Activated CD4-positive, alpha-beta T cell treated with anti-CD3 and anti-CD28 coated beads for 36 hours (primary cell): ENCODE results near the gene AFAP1. TPM values are rescaled to one million over a fixed set of nuclear protein-coding genes. Genes with fewer than 3 reads are reported as not detected.

Experiments used
- ATAC-seq: fragments of 200-7000 bp; cut with Tn5 transposase; one replicate; pipeline ENCODE4 v1.10.0; 2021; ENCODE audit warnings: mild to moderate bottlenecking, moderate library complexity
- CTCF ChIA-PET: fragments of 350-600 bp; sonication (Branson Sonifier 250); formaldehyde crosslinking; loops from one replicate; lab custom pipeline; 2021; ENCODE audit warnings: antibody characterized with exemption; lab: Charles Lee
- POLR2A ChIA-PET: fragments of 350-600 bp; sonication (Branson Sonifier 250); formaldehyde crosslinking; loops from one replicate; lab custom pipeline; 2021; ENCODE audit warnings: antibody characterized with exemption, inconsistent platforms; lab: Charles Lee
- DNase-seq: peaks from one replicate; pipeline ENCODE4 v3.0.0-alpha.2; 2020
- H3K27ac Mint-ChIP-seq: one replicate; pipeline ENCODE4 v1.8.0; 2021; ENCODE audit warnings: mixed read lengths
- H3K27me3 Mint-ChIP-seq: one replicate; pipeline ENCODE4 v1.8.0; 2021; ENCODE audit warnings: mixed read lengths
- H3K36me3 Mint-ChIP-seq: one replicate; pipeline ENCODE4 v1.8.0; 2021; ENCODE audit warnings: low read depth, mixed read lengths
- H3K4me1 Mint-ChIP-seq: one replicate; pipeline ENCODE4 v1.8.0; 2021; ENCODE audit warnings: mixed read lengths
- H3K4me3 Mint-ChIP-seq: one replicate; pipeline ENCODE4 v1.8.0; 2021; ENCODE audit warnings: mild to moderate bottlenecking, moderate library complexity, mixed read lengths
- H3K9me3 Mint-ChIP-seq: one replicate; pipeline ENCODE4 v1.8.0; 2021; ENCODE audit warnings: low read depth, mixed read lengths
- intact Hi-C, 2 experiments: fragments of 100-400 bp; cut with DNase I in 1 of 2; cut with micrococcal nuclease in 1 of 2; formaldehyde crosslinking; loops; one replicate each; pipeline versions ENCODE4 v1.14.2 to v1.15.1; 2022 to 2024; cut with DNase I, micrococcal nuclease
- total RNA-seq, 2 experiments: library from RNA; stranded (reverse); gene quantifications; one replicate each; pipeline ENCODE4 v1.2.3, GENCODE V29; 2021

AFAP1 gene
- total RNA-seq, 2 experiments from 2014 or later, result 27.1 to 27.2 TPM

- no peak overlapping the region for H3K27ac Mint-ChIP-seq
- no peaks in the 10 kb centered on the region for H3K27me3 Mint-ChIP-seq
- CTCF ChIA-PET, result interaction anchor here (0.6 to 0.7 kb wide), 2 partner anchors 27 to 111 kb away, joined by 3 read pairs; no protein-coding TSS in a partner anchor
- H3K4me1 Mint-ChIP-seq, result peaks cover 20% of the 10 kb centered on the region
- intact Hi-C loops, result no loop called here
- DNase-seq, result no peak
- POLR2A ChIA-PET, result no interaction called here
- ATAC-seq, result no peak
- no peaks in the 10 kb centered on the region for H3K9me3 Mint-ChIP-seq
- peaks cover 11% of the 10 kb centered on the region for H3K36me3 Mint-ChIP-seq
- no peak overlapping the region for H3K4me3 Mint-ChIP-seq
Observed at GRCh38 chr4:7766086-7766485, 173.6 kb downstream of the AFAP1 start.

GRCh38 chr4:7765666-7766065, 174.0 kb downstream of the AFAP1 start:
- ChIA-PET POLR2A (no interaction called here), CTCF (interaction anchor here (0.6 to 0.7 kb wide), 2 partner anchors 27 to 110 kb away, joined by 3 read pairs; no protein-coding TSS in a partner anchor)
- peaks cover 8% of the 10 kb centered on the region for H3K36me3 Mint-ChIP-seq
- H3K4me1 Mint-ChIP-seq, result peaks cover 16% of the 10 kb centered on the region
- H3K9me3 Mint-ChIP-seq, result no peaks in the 10 kb centered on the region
- no peak overlapping the region for H3K4me3 Mint-ChIP-seq
- no peak overlapping the region for H3K27ac Mint-ChIP-seq
- DNase-seq, result no peak
- intact Hi-C loops, result no loop called here
- no peaks in the 10 kb centered on the region for H3K27me3 Mint-ChIP-seq
- no peak for ATAC-seq

- Mint-ChIP-seq H3K4me1 (peaks cover 18% of the 10 kb centered on the region), H3K4me3 (no peak overlapping the region), H3K36me3 (peaks cover 8% of the 10 kb centered on the region), H3K27ac (no peak overlapping the region), H3K27me3 (no peaks in the 10 kb centered on the region), H3K9me3 (no peaks in the 10 kb centered on the region)
- intact Hi-C loops, result loop anchor here in 1 of 2 experiments (5.0 kb wide), 2 partner anchors 38 to 223 kb away; no protein-coding TSS in a partner anchor
- ChIA-PET POLR2A (no interaction called here), CTCF (no interaction called here)
- ATAC-seq (no peak), DNase-seq (no peak)
Observed at GRCh38 chr4:7764466-7764865, 175.2 kb downstream of the AFAP1 start.

- ChIA-PET POLR2A (no interaction called here), CTCF (no interaction called here)
- Mint-ChIP-seq H3K27ac (no peak overlapping the region), H3K9me3 (no peaks in the 10 kb centered on the region), H3K27me3 (no peaks in the 10 kb centered on the region), H3K36me3 (peaks cover 8% of the 10 kb centered on the region), H3K4me1 (peaks cover 22% of the 10 kb centered on the region), H3K4me3 (no peak overlapping the region)
- no peak for DNase-seq
- intact Hi-C loops, result loop anchor here (2.0 to 5.0 kb wide), 3 partner anchors 39 to 224 kb away; no protein-coding TSS in a partner anchor
- no peak for ATAC-seq
Observed at GRCh38 chr4:7763788-7764187, 175.9 kb downstream of the AFAP1 start.

GRCh38 chr4:7763106-7763505, 176.6 kb downstream of the AFAP1 start:
- no peak overlapping the region for H3K27ac Mint-ChIP-seq
- H3K4me1 Mint-ChIP-seq, result peaks cover 28% of the 10 kb centered on the region
- POLR2A ChIA-PET, result no interaction called here
- no peak for DNase-seq
- CTCF ChIA-PET, result interaction anchor here (1.2 to 2.1 kb wide), 3 partner anchors 23 to 39 kb away, joined by 3 to 11 read pairs (median 5); no protein-coding TSS in a partner anchor
- H3K36me3 Mint-ChIP-seq, result peaks cover 8% of the 10 kb centered on the region
- intact Hi-C loops, result loop anchor here (2.0 to 5.0 kb wide), 3 partner anchors 39 to 224 kb away; no protein-coding TSS in a partner anchor
- ATAC-seq, result no peak
- no peak overlapping the region for H3K4me3 Mint-ChIP-seq
- H3K9me3 Mint-ChIP-seq, result no peaks in the 10 kb centered on the region
- H3K27me3 Mint-ChIP-seq, result no peaks in the 10 kb centered on the region

- ChIA-PET POLR2A (no interaction called here), CTCF (interaction anchor here (0.6 to 2.1 kb wide), 9 partner anchors 18 to 684 kb away, joined by 3 to 11 read pairs (median 3); partner anchors contain the start of gene AFAP1)
- DNase-seq, result no peak
- no peak overlapping the region for H3K27ac Mint-ChIP-seq
- H3K9me3 Mint-ChIP-seq, result no peaks in the 10 kb centered on the region
- no peaks in the 10 kb centered on the region for H3K27me3 Mint-ChIP-seq
- H3K4me1 Mint-ChIP-seq, result peaks cover 31% of the 10 kb centered on the region
- H3K4me3 Mint-ChIP-seq, result no peak overlapping the region
- no peak for ATAC-seq
- peaks cover 8% of the 10 kb centered on the region for H3K36me3 Mint-ChIP-seq
- intact Hi-C loops, result loop anchor here (2.0 to 5.0 kb wide), 3 partner anchors 40 to 225 kb away; no protein-coding TSS in a partner anchor
Observed at GRCh38 chr4:7762376-7763030, 177.2 kb downstream of the AFAP1 start.

GRCh38 chr4:7761720-7762119, 177.9 kb downstream of the AFAP1 start:
- ChIA-PET POLR2A (no interaction called here), CTCF (interaction anchor here (0.6 to 2.1 kb wide), 11 partner anchors 10 to 684 kb away, joined by 3 to 11 read pairs (median 3); partner anchors contain the start of gene AFAP1)
- Mint-ChIP-seq H3K36me3 (peaks cover 8% of the 10 kb centered on the region), H3K4me1 (peaks cover 31% of the 10 kb centered on the region), H3K27ac (peak overlapping the region; percentile 63), H3K27me3 (no peaks in the 10 kb centered on the region), H3K9me3 (no peaks in the 10 kb centered on the region), H3K4me3 (no peak overlapping the region)
- peak; percentile 42 for ATAC-seq
- intact Hi-C loops, result loop anchor here (1.0 to 5.0 kb wide), 4 partner anchors 41 to 226 kb away; no protein-coding TSS in a partner anchor
- DNase-seq, result peak; percentile 73

GRCh38 chr4:7761312-7761711, 178.3 kb downstream of the AFAP1 start:
- Mint-ChIP-seq H3K36me3 (peaks cover 8% of the 10 kb centered on the region), H3K27ac (peak overlapping the region; percentile 63), H3K27me3 (no peaks in the 10 kb centered on the region), H3K9me3 (no peaks in the 10 kb centered on the region), H3K4me1 (peaks cover 31% of the 10 kb centered on the region), H3K4me3 (no peak overlapping the region)
- no peak for DNase-seq
- ChIA-PET POLR2A (no interaction called here), CTCF (interaction anchor here (0.7 to 2.1 kb wide), 8 partner anchors 10 to 227 kb away, joined by 3 to 11 read pairs (median 4); partner anchors contain the start of gene AFAP1)
- intact Hi-C loops, result loop anchor here (1.0 to 5.0 kb wide), 3 partner anchors 41 to 226 kb away; no protein-coding TSS in a partner anchor
- no peak for ATAC-seq

GRCh38 chr4:7760706-7761105, 179.0 kb downstream of the AFAP1 start:
- H3K36me3 Mint-ChIP-seq, result peaks cover 8% of the 10 kb centered on the region
- intact Hi-C loops, result loop anchor here (1.0 to 5.0 kb wide), 3 partner anchors 42 to 227 kb away; no protein-coding TSS in a partner anchor
- no peak overlapping the region for H3K4me3 Mint-ChIP-seq
- H3K27me3 Mint-ChIP-seq, result no peaks in the 10 kb centered on the region
- ATAC-seq (no peak), DNase-seq (no peak)
- H3K9me3 Mint-ChIP-seq, result no peaks in the 10 kb centered on the region
- H3K4me1 Mint-ChIP-seq, result peaks cover 31% of the 10 kb centered on the region
- no peak overlapping the region for H3K27ac Mint-ChIP-seq
- ChIA-PET POLR2A (no interaction called here), CTCF (interaction anchor here (0.6 to 2.1 kb wide), 5 partner anchors 24 to 810 kb away, joined by 3 to 7 read pairs (median 5); no protein-coding TSS in a partner anchor)

- intact Hi-C loops, result loop anchor here in 1 of 2 experiments (5.0 kb wide), 2 partner anchors 42 to 227 kb away; no protein-coding TSS in a partner anchor
- H3K36me3 Mint-ChIP-seq, result peaks cover 5% of the 10 kb centered on the region
- ChIA-PET CTCF (interaction anchor here (0.6 to 1.5 kb wide), 6 partner anchors 12 to 811 kb away, joined by 3 to 7 read pairs (median 3); no protein-coding TSS in a partner anchor), POLR2A (no interaction called here)
- H3K27ac Mint-ChIP-seq, result peak overlapping the region; percentile 86
- DNase-seq (no peak), ATAC-seq (no peak)
- H3K4me1 Mint-ChIP-seq, result peaks cover 31% of the 10 kb centered on the region
- H3K27me3 Mint-ChIP-seq, result no peaks in the 10 kb centered on the region
- peak overlapping the region; percentile 35 for H3K4me3 Mint-ChIP-seq
- no peaks in the 10 kb centered on the region for H3K9me3 Mint-ChIP-seq
Observed at GRCh38 chr4:7760228-7760627, 179.4 kb downstream of the AFAP1 start.

- no peak for DNase-seq
- intact Hi-C loops, result loop anchor here in 1 of 2 experiments (5.0 kb wide), 2 partner anchors 43 to 228 kb away; no protein-coding TSS in a partner anchor
- no peaks in the 10 kb centered on the region for H3K27me3 Mint-ChIP-seq
- H3K4me1 Mint-ChIP-seq, result peaks cover 31% of the 10 kb centered on the region
- CTCF ChIA-PET, result interaction anchor here (0.7 to 1.5 kb wide), 4 partner anchors 13 to 151 kb away, joined by 3 to 7 read pairs (median 4); no protein-coding TSS in a partner anchor
- POLR2A ChIA-PET, result no interaction called here
- H3K9me3 Mint-ChIP-seq, result no peaks in the 10 kb centered on the region
- peaks cover 4% of the 10 kb centered on the region for H3K36me3 Mint-ChIP-seq
- peak overlapping the region; percentile 50 for H3K4me3 Mint-ChIP-seq
- peak overlapping the region; percentile 86 for H3K27ac Mint-ChIP-seq
- ATAC-seq, result peak; percentile 28
Observed at GRCh38 chr4:7759635-7760034, 180.0 kb downstream of the AFAP1 start.
